ENCODE results near the gene NID2. TPM values are rescaled to one million over a fixed set of nuclear protein-coding genes. Genes with fewer than 3 reads are reported as not detected.

The NID2 gene
- total and polyA plus RNA-seq, 10 donors, result 0.33 to 10.8 (median 3.4) TPM

- peaks cover 0 to 17% (median 0%) of the 10 kb centered on the region in 6 donors for H3K4me1 ChIP-seq
- peaks cover 0 to 7% (median 0%) of the 10 kb centered on the region in 7 donors for H3K27me3 ChIP-seq (replicated peaks in 1 of 7)
- DNase-seq, result no peak
- intact Hi-C loops (cut with DNase I; ENCODE audit: low total_unique reads), result no loop called here
- TF ChIP-seq POLR2AphosphoS5 (IDR thresholded peaks at IDR 0.05), result no peak
- H3K4me3 ChIP-seq, result no peak overlapping the region
- H3K9me3 ChIP-seq, result no peaks in the 10 kb centered on the region
- H3K36me3 ChIP-seq, result no peaks in the 10 kb centered on the region
- no peak overlapping the region for H3K27ac ChIP-seq
- 90 to 95% (median 93%) methylated on average over 10 of the region's 10 CpGs for whole genome bisulfite sequencing, 5 donors
Measured at GRCh38 chr14:52048116-52048515, 20.7 kb downstream of the NID2 start.

GRCh38 chr14:52046376-52046917 lies 22.4 kb downstream of the NID2 start:
- DNase-seq, result no peak
- WGBS, 5 donors, result 47 to 84% (median 65%) methylated on average over 2 of the region's 2 CpGs
- Histone ChIP-seq H3K36me3 (no peaks in the 10 kb centered on the region), H3K4me1 (peaks cover 0 to 10% (median 0%) of the 10 kb centered on the region in 6 donors), H3K4me3 (no peak overlapping the region), H3K9me3 (no peaks in the 10 kb centered on the region), H3K27ac (no peak overlapping the region), H3K27me3 (replicated peaks in 1 of 7) (peaks cover 0 to 12% (median 0%) of the 10 kb centered on the region in 7 donors)
- intact Hi-C loops (cut with DNase I; ENCODE audit: low total_unique reads), result no loop called here
- TF ChIP-seq POLR2A (IDR thresholded peaks at IDR 0.05) (no peak), CTCF (IDR thresholded peaks at IDR 0.05 in 8 of 11, conservative IDR thresholded peaks at IDR 0.05 in 3 of 11) (no peak), POLR2AphosphoS5 (IDR thresholded peaks at IDR 0.05) (no peak)

- Histone ChIP-seq H3K27me3 (replicated peaks in 1 of 7) (peaks cover 0 to 12% (median 0%) of the 10 kb centered on the region in 7 donors), H3K4me3 (no peak overlapping the region), H3K27ac (no peak overlapping the region), H3K4me1 (peaks cover 0 to 3% (median 0%) of the 10 kb centered on the region in 6 donors), H3K36me3 (no peaks in the 10 kb centered on the region), H3K9me3 (no peaks in the 10 kb centered on the region)
- WGBS, 5 donors, result 83 to 96% (median 88%) methylated on average over 11 of the region's 11 CpGs
- intact Hi-C loops (cut with DNase I; ENCODE audit: low total_unique reads), result no loop called here
- no peak for TF ChIP-seq POLR2A (IDR thresholded peaks at IDR 0.05)
- no peak for TF ChIP-seq POLR2AphosphoS5 (IDR thresholded peaks at IDR 0.05)
- TF ChIP-seq CTCF (IDR thresholded peaks at IDR 0.05 in 8 of 11, conservative IDR thresholded peaks at IDR 0.05 in 3 of 11), result no peak
- no peak for DNase-seq
Measured at GRCh38 chr14:52044791-52045522, 23.9 kb downstream of the NID2 start.

- Histone ChIP-seq H3K27ac (no peak overlapping the region), H3K4me1 (peaks cover 0 to 3% (median 0%) of the 10 kb centered on the region in 6 donors), H3K4me3 (no peak overlapping the region), H3K9me3 (no peaks in the 10 kb centered on the region), H3K27me3 (replicated peaks in 1 of 7) (peaks cover 0 to 12% (median 0%) of the 10 kb centered on the region in 7 donors), H3K36me3 (no peaks in the 10 kb centered on the region)
- intact Hi-C loops (cut with DNase I; ENCODE audit: low total_unique reads), result no loop called here
- WGBS, 5 donors, result 48 to 64% (median 57%) methylated on average over 5 of the region's 5 CpGs
- no peak for DNase-seq
- TF ChIP-seq POLR2AphosphoS5 (IDR thresholded peaks at IDR 0.05), result no peak
- peak in 7 of 11 experiments; percentile 27 to 66 (median 60) for TF ChIP-seq CTCF (IDR thresholded peaks at IDR 0.05 in 8 of 11, conservative IDR thresholded peaks at IDR 0.05 in 3 of 11)
Measured at GRCh38 chr14:52043690-52044089, 25.2 kb downstream of the NID2 start.

Measured in spleen (tissue), 11 donors.